CD4-positive, alpha-beta T cell (primary cell): ENCODE results near the gene GZF1. TPM values are rescaled to one million over a fixed set of nuclear protein-coding genes. Genes with fewer than 3 reads are reported as not detected.

Source experiments
- ATAC-seq: fragments of 200-7000 bp; cut with Tn5 transposase; one replicate; pipeline ENCODE4 v1.10.0; 2022; ENCODE audit warnings: mild to moderate bottlenecking; ENCODE audit not compliant: poor library complexity
- CTCF ChIA-PET: fragments of 350-600 bp; sonication (Branson Sonifier 250); formaldehyde crosslinking; loops from one replicate; lab custom pipeline; 2021; ENCODE audit warnings: antibody characterized with exemption, inconsistent platforms; lab: Charles Lee
- POLR2A ChIA-PET: fragments of 350-600 bp; sonication (Branson Sonifier 250); formaldehyde crosslinking; loops from one replicate; lab custom pipeline; 2021; ENCODE audit warnings: antibody characterized with exemption, inconsistent platforms; lab: Charles Lee
- DNase-seq, 14 experiments: peaks; one replicate each; pipeline ENCODE4 v3.0.0-alpha.2; 2013 to 2020; ENCODE audit warnings: mixed read lengths in 2 of 14
- H3K27ac ChIP-seq, 2 donors: one replicate each; pipeline versions ENCODE4 v1.5.1 to v1.7.0; 2013; ENCODE audit warnings: low read length in 2 of 2, low read depth in 1 of 2, mild to moderate bottlenecking in 1 of 2
- H3K27me3 ChIP-seq, 2 experiments: 1 replicate in 1 of 2; 2 replicates in 1 of 2; pipeline versions ENCODE4 v1.6.1 to v1.7.0; 2013; ENCODE audit warnings: low read length in 2 of 2, control low read depth in 1 of 2, mild to moderate bottlenecking in 1 of 2, moderate library complexity in 1 of 2; ENCODE audit not compliant: insufficient read depth in 2 of 2, control insufficient read depth in 1 of 2
- H3K36me3 ChIP-seq: one replicate; pipeline ENCODE4 v1.6.1; 2013; ENCODE audit warnings: low read length, control low read depth; ENCODE audit not compliant: insufficient read depth
- H3K4me1 ChIP-seq: one replicate; pipeline ENCODE4 v1.6.1; 2013; ENCODE audit warnings: low read length, control low read depth; ENCODE audit not compliant: insufficient read depth
- H3K4me3 ChIP-seq: one replicate; pipeline ENCODE4 v1.5.1; 2013; ENCODE audit warnings: mild to moderate bottlenecking, low read length, moderate library complexity
- H3K9me3 ChIP-seq, 2 experiments: 1 replicate in 1 of 2; 2 replicates in 1 of 2; pipeline versions ENCODE4 v1.6.1 to v1.7.0; 2013; ENCODE audit warnings: low read length in 2 of 2, mild to moderate bottlenecking in 2 of 2, control low read depth in 1 of 2, moderate library complexity in 1 of 2; ENCODE audit not compliant: control insufficient read depth in 1 of 2, insufficient read depth in 1 of 2
- H3K27ac Mint-ChIP-seq: one replicate; pipeline ENCODE4 v1.8.0; 2020; ENCODE audit warnings: mixed read lengths
- H3K27me3 Mint-ChIP-seq: one replicate; pipeline ENCODE4 v1.8.0; 2021; ENCODE audit warnings: mixed read lengths
- H3K36me3 Mint-ChIP-seq: one replicate; pipeline ENCODE4 v1.8.0; 2021; ENCODE audit warnings: low read depth, mixed read lengths
- H3K4me1 Mint-ChIP-seq: one replicate; pipeline ENCODE4 v1.8.0; 2021; ENCODE audit warnings: low read depth, mixed read lengths
- H3K4me3 Mint-ChIP-seq: one replicate; pipeline ENCODE4 v1.8.0; 2020; ENCODE audit warnings: mild to moderate bottlenecking, mixed read lengths
- H3K9me3 Mint-ChIP-seq: one replicate; pipeline ENCODE4 v1.8.0; 2020; ENCODE audit warnings: mixed read lengths
- intact Hi-C, 2 experiments: fragments of 100-400 bp; cut with DNase I in 1 of 2; cut with micrococcal nuclease in 1 of 2; formaldehyde crosslinking; loops; one replicate each; pipeline versions ENCODE4 v1.15.1 to v1.9.0; 2023 to 2025; cut with DNase I, micrococcal nuclease
- total RNA-seq, 174 experiments: library from RNA in 2 of 174; stranded (reverse) in 2 of 174; gene quantifications; one replicate each; pipeline ENCODE4 v1.2.3 and lab custom pipeline; 2021 to 2026
- TF ChIP-seq, protein P1 (sequence below): fragments of 200-600 bp; IDR thresholded peaks from one replicate; pipeline ENCODE4 v1.8.0; 2022; ENCODE audit warnings: antibody characterized with exemption, mild to moderate bottlenecking

GZF1 gene
- total RNA-seq, 2 experiments from 2014 or later, result 38.1 to 43.6 TPM

DNA sequence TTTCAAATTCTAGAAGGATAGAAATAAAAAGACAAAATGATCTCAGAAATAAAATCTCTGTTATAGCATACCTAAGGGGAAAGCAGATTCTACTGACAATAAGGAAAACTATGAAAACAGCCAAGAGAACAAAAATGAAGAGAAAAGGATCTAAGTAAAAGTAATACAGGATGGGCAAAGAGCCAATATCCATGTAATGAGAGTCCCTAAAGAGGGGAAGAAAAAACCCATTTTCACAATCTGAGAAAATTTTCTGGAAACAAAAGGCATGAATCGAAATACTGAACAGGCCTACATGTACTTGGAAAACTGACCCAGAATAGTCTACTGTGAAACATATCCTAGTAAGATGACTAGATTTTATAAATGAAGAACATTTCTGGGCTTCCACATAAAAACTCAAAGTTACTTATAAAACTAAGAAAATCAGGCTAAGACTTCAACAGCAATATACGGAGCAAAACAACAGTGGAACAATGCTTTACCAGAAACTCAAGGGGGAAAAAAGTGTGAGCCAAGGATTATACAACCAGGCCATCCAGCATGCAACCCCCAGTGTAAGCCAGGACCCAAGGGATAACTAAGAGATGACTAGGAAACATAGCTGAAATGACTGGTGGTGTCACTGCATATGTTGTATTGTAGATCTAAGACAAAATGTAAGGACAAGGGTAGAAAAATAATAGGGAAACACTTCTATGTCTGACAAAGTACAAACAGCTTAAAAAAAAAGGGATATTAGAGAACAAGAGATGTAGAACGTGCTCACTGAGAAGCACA lies 49.1 kb downstream of the GZF1 start:
- no peaks in the 10 kb centered on the region for H3K27me3 Mint-ChIP-seq

DNA sequence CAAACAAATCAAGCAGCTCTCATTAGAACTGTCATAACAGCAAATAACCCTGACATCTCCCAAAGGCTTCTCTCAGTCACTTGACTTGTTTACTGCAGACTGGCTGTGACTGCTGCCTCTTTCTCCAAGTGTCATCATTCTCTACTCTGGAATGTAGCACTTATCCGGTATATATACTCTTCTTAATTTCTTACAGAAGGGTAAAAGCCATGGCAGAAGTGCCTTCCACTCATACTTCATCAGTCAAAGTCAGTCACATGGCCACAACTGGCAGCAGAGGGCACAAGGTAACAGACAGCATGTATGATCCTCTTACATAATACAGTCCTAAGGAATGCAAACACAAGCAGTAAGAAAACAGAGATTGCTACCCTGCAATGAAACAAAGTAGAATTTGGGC lies 50.0 kb downstream of the GZF1 start:
- no peaks in the 10 kb centered on the region for H3K36me3 Mint-ChIP-seq
- TF ChIP-seq, protein P1, sequence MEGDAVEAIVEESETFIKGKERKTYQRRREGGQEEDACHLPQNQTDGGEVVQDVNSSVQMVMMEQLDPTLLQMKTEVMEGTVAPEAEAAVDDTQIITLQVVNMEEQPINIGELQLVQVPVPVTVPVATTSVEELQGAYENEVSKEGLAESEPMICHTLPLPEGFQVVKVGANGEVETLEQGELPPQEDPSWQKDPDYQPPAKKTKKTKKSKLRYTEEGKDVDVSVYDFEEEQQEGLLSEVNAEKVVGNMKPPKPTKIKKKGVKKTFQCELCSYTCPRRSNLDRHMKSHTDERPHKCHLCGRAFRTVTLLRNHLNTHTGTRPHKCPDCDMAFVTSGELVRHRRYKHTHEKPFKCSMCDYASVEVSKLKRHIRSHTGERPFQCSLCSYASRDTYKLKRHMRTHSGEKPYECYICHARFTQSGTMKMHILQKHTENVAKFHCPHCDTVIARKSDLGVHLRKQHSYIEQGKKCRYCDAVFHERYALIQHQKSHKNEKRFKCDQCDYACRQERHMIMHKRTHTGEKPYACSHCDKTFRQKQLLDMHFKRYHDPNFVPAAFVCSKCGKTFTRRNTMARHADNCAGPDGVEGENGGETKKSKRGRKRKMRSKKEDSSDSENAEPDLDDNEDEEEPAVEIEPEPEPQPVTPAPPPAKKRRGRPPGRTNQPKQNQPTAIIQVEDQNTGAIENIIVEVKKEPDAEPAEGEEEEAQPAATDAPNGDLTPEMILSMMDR, result no peak
- DNase-seq (no peak), ATAC-seq (no peak)
- Histone ChIP-seq H3K27ac (no peak overlapping the region), H3K27me3 (no peaks in the 10 kb centered on the region), H3K4me1 (peaks cover 8% of the 10 kb centered on the region), H3K36me3 (no peaks in the 10 kb centered on the region), H3K4me3 (no peak overlapping the region), H3K9me3 (no peaks in the 10 kb centered on the region)
- intact Hi-C loops, result no loop called here
- CTCF ChIA-PET, result interaction anchor here (1.0 kb wide), 1 partner anchor 9 kb away, joined by 5 read pairs; the partner anchor contains the start of gene NAPB
- peaks cover 55% of the 10 kb centered on the region for H3K4me1 Mint-ChIP-seq
- no peak overlapping the region for H3K4me3 Mint-ChIP-seq
- POLR2A ChIA-PET, result no interaction called here
- no peaks in the 10 kb centered on the region for H3K9me3 Mint-ChIP-seq
- no peaks in the 10 kb centered on the region for H3K27me3 Mint-ChIP-seq
- H3K27ac Mint-ChIP-seq, result no peak overlapping the region

More for the DNA sequence above, 49.1 kb downstream of the GZF1 start:
- CTCF ChIA-PET, result interaction anchor here (1.0 kb wide), 1 partner anchor 10 kb away, joined by 5 read pairs; the partner anchor contains the start of gene NAPB
- no peaks in the 10 kb centered on the region for H3K36me3 Mint-ChIP-seq
- no peaks in the 10 kb centered on the region for H3K9me3 Mint-ChIP-seq
- no peak overlapping the region for H3K4me3 Mint-ChIP-seq
- H3K9me3 ChIP-seq, result no peaks in the 10 kb centered on the region
- DNase-seq (no peak), ATAC-seq (no peak)
- H3K27ac Mint-ChIP-seq, result no peak overlapping the region
- H3K36me3 ChIP-seq, result no peaks in the 10 kb centered on the region
- peaks cover 54% of the 10 kb centered on the region for H3K4me1 Mint-ChIP-seq
- peaks cover 8% of the 10 kb centered on the region for H3K4me1 ChIP-seq
- no peak overlapping the region for H3K27ac ChIP-seq
- intact Hi-C loops, result no loop called here
- TF ChIP-seq, protein P1, result no peak
- POLR2A ChIA-PET, result no interaction called here
- no peaks in the 10 kb centered on the region for H3K27me3 ChIP-seq
- no peak overlapping the region for H3K4me3 ChIP-seq

DNA sequence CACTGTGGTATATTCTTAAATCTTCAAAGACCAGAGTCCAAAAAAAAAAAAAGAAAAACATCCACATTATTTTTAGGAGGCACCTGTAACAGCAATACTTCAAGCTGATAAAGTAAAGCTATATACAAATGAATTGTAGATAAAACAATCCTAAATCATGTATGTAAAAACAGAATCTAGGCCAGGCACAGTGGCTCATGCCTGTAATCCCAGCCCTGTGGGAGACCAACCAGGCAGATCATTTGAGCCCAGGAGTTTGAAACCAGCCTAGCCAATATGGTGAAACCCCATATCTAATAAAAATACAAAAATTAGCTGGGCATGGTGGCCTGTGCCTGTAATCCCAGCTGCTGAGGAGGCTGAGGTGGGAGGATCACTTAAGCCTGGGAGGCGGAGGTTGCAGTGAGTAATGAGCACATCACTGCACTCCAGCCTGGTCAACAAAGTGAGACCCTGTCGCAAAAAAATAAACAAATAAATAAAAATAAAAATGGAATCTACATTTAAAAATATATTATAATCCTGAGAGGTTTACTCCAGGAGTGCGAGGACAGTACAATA lies 52.0 kb downstream of the GZF1 start:
- H3K9me3 ChIP-seq, result no peaks in the 10 kb centered on the region
- H3K27ac ChIP-seq, result no peak overlapping the region
- DNase-seq (no peak), ATAC-seq (no peak)
- TF ChIP-seq, protein P1, result no peak
- H3K4me1 Mint-ChIP-seq, result peaks cover 52% of the 10 kb centered on the region
- no peak overlapping the region for H3K4me3 ChIP-seq
- no peaks in the 10 kb centered on the region for H3K9me3 Mint-ChIP-seq
- no peak overlapping the region for H3K4me3 Mint-ChIP-seq
- intact Hi-C loops, result no loop called here
- H3K27me3 ChIP-seq, result no peaks in the 10 kb centered on the region
- H3K36me3 Mint-ChIP-seq, result no peaks in the 10 kb centered on the region
- H3K4me1 ChIP-seq, result peaks cover 4% of the 10 kb centered on the region
- H3K27me3 Mint-ChIP-seq, result no peaks in the 10 kb centered on the region
- CTCF ChIA-PET, result no interaction called here
- POLR2A ChIA-PET, result no interaction called here
- H3K36me3 ChIP-seq, result no peaks in the 10 kb centered on the region
- H3K27ac Mint-ChIP-seq, result no peak overlapping the region
